Putamen (tissue), 1 donor: ENCODE measurements around the gene BACE1.
"Not testable (repeated sequence)": the region's sequence is repeated elsewhere in the genome, so short reads cannot be mapped to it uniquely, and the experiment has no call there.

Experiments used
- DNase-seq: peaks from one replicate; pipeline ENCODE4 v3.0.0-alpha.2; 2016; ENCODE audit warnings: low spot score

Gene BACE1

DNA sequence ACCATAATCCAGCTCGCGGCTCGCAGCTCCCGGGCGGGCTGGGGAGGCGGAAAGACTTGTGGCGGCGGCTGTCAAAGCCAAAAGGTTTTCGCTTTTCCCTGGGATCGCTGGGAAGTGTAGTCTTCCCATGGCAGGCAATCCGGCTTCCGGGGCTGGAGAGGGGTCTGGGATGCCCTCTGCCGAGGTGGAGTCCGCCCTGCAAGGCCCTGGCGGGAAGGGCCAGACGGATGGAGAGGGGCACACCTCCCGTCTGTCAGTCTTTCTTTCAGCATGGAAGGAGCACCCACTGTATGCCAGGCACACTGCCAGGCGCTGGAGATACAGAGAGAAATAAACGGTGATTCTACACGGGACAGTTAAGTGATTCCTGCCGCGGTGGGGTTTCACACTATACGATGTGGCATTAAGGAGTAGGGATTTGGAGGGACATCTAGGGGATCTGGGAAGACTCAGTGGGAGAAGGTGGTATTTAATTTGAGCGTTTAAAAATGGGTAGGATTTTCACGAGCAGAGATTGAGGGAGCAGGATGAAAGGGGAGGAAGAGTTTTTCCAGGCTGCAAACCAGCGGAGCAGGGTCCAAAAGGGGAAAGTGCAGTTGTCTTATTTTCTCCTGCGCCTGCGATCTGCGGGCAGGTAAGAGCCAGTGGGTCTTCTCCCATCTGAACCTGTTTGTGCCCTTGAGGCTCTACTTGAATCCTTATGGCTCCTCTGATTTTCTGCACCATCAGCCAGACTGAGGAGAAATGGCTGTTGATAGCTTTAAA lies at the start of gene BACE1:
Gene BACE1 (minus strand): TSS at position 60 of the 765 bp plus-strand sequence. CDS start 461 bp downstream, outside the sequence.
- DNase-seq, result peak; percentile 91

DNA sequence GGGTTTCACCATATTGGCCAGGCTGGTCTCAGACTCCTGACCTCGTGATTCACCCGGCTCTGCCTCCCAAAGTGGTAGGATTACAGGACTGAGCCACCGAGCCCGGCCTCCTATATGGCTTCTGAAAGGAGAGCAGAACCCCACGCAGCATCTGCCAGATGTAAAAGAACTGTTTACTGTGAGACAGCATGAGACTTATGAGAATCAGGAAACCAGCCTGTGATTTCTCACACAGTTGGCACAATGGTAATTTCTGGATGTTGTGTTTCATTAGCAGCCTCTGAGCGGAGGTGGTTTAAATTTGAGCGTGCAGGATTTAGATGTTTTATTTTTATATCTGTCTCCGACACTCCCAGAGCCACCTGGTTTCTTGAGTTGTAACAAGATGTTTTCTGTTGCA lies 45.4 kb upstream of the BACE1 start:
- peak; percentile 43 for DNase-seq

DNA sequence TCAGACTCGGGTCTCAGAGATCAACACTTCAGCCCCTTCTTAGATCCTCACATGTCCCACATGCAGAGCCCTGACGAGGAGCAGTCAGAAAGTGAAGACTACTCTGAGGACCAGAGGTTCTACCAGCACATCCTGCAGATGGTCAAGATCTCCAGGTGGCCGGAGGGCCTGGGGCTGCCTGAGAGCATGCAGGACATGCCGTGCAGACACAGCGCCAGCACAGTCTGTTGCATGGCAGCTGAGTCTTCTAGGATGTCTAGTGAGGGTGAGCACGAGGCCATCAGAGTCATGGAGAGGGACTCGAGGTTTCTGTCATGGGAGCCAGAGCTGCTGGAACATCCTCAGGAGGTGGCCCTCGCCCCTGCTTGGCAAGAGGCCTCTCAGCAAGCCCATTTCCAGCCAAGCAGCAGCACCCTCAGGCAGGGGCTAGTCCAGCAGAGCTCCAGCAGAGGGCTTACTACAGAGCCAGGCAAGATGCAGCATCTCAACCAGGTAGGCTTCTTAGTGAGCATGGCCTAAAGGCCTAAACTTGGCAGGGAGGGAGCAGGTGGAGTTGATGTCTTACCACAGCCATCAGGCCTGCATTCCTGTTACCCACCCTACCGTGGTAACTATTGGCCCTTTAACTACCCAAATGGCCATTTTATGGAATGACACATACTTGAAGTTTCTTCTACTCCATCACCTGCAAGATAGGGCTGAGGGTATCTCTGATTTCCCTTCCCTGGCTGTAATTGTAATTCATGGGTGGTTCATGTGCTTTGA lies 40.3 kb upstream of the BACE1 start:
- DNase-seq, result no peak

DNA sequence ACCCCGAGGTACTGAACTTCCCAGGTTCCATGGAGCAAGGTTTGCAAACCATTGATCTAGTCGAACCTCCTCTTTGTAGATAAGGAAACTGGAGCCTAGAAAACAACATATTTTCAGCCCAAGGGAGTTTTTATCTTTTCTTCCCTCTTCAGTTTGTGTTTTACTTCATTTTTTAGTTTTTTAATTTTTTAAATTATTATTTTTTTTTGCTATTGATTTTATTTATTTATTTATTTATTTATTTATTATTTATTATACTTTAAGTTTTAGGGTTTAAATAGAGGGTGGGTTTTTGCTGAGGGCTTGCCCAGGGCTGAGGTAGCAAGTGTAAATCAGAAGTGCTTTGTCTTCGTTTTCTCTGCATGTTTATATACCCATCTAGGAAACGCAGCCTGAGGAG lies 38.5 kb upstream of the BACE1 start:
- no peak for DNase-seq

DNA sequence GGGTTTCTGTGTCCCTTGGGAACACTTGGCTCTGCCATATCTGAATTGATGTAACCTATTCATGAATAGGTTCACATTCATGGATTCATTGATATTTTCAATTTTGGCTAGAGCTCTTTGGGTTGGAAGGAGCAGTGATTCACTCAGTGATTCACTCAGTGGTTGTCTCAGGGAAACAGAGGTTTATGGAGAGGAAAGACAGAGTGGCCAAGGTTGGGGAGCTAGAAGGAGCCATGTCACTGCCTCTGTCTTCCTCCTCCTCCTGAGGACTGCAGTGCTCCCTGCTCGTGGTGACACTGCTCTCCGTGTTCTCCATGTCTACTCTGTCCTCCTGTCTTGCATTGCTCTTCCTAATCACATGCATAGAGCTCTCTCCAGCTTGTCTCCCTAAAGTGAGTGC lies 29.0 kb upstream of the BACE1 start:
- no peak for DNase-seq

DNA sequence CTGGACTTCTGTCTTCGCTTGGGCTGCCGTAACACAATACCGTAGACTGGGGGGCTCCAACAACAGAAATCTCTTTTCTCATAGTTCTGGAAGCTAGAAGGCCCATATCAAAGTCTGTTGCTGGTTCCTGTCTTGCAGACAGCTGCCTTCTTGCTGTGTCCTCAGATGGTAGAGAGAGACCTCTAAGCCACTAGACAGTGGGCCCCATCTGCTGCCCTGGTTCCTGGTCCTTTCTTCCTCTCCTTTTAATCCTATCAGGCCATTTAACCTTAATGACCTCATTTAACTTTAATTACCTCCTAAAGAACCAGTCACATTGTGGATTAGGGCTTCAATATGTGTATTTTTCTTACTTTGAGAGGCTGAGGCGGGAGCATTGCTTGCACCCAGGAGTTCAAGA lies 21.0 kb upstream of the BACE1 start:
- no peak for DNase-seq

DNA sequence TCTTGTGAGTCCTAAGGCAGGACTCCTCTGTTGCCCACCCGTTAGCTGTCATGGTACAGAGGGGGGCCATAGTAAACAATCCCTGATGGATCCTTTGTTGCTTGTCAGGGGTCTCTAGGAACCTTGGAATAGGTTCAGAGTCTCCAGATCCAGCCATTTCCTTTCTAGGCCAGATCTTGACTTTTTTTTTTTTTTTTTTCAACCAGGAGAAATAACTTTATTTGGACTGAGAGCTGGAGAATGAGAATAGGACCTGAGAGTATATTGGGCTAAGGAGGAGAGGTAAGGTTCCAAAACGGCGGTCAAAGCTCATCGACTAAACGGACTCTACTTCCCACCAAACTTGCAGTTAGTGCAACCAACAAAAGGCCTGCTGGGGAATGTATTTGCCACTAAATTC lies 19.3 kb upstream of the BACE1 start:
- no peak for DNase-seq

DNA sequence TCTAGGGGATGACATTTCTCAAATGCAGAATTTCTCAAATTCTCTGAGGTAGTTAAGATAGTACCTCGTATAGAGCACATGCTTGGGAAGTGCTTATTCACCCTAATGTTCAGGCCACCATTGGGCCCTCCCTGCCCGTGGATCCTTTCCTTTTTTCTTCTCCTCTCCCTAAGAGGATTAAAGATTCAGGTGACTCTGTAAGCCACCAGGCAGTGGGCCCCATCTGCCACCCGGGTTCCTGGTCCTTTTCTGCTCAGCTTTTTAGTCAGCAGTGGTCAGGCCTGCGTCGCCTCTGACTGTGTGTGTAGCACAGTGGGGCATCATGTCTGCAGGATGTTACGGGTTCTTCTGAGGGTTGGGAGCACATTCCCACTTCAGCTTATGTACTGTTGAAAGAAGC lies 18.8 kb upstream of the BACE1 start:
- no peak for DNase-seq

DNA sequence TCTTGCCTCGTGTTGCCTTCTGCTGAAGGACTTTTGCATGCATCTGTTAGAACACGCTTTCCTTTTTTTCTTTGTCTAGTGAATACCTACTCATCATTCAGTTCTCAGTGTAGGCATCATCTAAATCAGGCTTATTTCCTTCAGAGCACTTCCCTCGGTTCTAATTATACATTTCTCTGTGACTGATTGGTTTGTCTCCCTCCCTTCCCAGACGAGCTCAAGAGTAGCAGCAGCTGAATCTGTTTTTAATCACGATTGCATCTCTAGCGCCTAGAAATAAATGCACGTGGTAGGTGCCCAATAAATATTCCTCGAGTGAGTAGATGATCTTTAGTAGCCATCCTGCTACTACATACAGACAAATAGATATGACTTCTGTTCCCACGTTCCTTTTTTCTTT lies 17.9 kb upstream of the BACE1 start:
- DNase-seq, result peak; percentile 55

DNA sequence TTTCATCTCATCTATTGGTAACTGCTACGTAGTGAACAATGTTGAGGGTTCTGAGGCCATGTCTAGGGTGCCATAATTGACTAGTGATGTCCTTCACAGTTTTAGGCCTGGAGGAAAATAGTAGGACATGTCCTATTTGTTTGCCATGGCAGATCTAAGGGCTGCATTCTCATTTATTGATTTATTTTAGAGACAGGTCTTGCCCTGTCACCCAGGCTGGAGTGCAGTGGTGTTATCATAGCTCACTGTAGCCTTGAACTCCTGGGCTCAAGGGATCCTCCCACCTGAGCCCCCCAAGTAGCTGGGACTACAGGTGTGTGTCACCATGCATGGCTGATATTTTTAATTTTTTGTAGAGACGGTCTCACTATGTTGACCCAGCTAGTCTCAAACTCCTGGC lies 16.8 kb upstream of the BACE1 start:
- no peak for DNase-seq

DNA sequence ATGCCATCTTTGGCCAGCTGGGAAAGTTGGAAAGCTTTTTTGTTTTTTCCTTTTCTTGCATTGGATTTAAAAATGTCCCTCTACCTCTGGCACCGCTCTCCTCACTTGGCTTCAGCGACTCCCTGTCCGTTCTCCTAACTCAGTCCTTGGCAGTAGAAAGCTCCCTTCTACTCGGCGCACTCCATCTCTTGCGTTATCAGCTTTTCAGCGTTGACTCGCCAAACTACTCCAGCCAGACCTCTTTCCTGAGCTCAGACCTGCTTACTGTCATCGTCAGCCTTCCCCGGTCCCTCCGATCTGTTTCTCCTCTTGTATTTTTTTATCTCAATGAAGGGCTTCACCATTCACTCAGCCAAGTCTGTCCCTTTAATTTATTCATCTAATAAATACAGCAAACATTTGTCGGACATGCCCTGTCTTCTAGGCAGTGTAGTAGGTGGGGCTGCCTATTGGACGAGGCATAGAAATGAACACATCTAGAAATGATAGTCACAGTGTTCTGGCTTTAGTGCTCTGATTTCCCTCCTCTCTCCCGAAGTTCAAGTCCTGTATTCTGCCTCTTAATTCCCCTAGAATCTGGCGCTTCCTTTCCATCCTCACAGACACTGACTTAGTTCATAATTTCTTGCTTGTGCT lies 12.4 kb upstream of the BACE1 start:
- no peak for DNase-seq

DNA sequence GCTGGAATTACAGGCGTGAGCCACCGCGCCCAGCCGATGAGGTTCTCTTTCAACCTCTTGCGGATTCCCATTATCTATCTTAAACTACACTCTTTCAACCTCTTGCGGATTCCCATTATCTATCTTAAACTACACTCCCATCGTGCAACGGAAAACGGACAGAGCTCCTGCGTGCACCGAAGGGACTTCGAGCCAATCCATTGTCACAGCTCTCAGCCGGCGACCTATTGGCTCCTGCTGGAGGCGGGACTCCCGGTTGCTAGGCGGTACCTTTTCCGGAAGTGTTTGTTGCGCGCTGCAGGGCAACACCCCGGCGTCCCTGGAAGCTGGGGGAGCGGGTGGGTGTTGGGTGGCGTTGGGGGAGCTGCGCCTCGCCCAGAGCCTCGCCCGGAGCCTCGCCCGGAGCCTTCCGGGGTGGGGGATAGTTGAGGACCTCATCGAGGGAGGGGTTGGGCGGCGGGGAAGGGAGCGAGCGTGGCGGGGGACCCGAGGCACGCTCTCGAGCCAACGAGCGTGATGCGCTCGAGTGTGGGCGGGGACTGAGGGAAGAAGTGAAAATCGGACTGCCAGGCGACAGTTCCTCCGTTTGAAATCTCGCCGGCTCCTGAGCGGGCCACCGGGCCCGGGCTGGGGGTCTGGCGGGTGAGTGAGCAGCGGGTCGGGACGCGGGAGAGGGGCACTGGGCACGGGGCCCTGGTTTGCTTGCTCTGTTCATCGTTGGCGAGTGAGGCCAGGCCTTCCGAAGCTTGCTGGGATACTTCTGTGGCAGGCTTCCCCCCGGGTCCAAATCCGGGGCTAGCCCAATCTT lies 11.7 kb upstream of the BACE1 start, which contains the start of gene CEP164:
Gene CEP164 (plus strand): TSS at position 288 of the 808 bp plus-strand sequence. CDS start 10,733 bp downstream, outside the sequence.
- DNase-seq, result peak; percentile 96

DNA sequence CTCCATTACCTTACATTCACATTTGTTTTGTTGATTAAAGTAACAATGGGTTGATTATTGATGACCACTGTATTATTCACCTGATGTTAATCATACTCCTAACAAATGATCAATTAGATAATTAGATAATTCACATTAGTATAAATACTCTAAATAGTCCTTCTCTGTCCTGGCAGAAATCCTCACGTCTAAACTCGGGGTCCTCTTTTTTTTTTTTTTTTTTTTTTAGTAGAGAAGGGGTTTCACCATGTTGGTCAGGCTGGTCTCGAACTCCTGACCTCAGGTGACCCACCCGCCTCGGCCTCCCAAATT lies 11.2 kb upstream of the BACE1 start:
- DNase-seq, result not testable (repeated sequence)

DNA sequence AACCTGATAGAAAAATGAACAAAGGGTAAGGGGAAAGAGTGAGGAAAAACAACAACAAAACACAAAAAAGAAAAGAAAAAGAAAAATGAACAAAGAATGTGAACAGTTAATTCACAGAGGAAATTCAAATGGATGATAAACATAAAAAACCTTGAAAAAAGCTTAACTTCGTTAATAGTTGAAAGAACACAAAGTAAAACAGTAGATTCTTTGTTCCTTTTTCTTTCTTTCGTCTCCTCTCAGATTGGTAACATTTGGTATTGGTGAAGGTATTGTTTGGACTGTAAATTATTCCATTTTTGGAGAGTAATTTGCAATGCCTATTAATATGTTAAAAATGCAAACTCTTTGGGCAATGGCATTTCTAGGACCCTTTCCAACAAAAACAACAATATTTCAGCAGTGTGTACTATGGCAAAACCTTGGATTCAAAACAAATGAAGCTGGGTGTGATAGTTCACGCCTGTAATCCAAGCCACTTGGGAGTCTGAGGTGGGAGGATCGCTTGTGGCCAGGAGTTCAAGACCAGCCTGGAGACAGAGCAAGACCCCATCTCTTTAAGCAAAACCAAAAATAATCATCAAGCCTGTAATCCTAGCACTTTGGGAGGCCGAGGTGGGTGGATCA lies 3.3 kb upstream of the BACE1 start:
- no peak for DNase-seq

DNA sequence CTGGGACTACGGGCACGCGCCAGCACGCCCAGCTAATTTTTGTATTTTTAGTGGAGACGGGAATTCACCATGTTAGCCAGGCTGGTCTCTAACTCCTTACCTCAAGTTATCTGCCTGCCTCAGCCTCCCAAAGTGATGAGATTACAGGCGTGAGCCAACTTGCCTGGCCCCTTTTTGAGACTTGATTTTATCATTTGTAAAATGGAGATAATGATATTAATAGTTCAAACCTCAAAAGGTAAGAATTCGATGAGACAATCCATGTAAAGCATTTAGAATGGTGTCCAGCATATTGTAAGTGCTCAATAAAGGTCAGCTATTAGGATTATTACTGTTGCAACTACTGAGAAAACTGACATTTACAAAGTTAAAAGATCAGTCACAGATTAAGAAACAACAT lies 2.7 kb upstream of the BACE1 start:
- no peak for DNase-seq

DNA sequence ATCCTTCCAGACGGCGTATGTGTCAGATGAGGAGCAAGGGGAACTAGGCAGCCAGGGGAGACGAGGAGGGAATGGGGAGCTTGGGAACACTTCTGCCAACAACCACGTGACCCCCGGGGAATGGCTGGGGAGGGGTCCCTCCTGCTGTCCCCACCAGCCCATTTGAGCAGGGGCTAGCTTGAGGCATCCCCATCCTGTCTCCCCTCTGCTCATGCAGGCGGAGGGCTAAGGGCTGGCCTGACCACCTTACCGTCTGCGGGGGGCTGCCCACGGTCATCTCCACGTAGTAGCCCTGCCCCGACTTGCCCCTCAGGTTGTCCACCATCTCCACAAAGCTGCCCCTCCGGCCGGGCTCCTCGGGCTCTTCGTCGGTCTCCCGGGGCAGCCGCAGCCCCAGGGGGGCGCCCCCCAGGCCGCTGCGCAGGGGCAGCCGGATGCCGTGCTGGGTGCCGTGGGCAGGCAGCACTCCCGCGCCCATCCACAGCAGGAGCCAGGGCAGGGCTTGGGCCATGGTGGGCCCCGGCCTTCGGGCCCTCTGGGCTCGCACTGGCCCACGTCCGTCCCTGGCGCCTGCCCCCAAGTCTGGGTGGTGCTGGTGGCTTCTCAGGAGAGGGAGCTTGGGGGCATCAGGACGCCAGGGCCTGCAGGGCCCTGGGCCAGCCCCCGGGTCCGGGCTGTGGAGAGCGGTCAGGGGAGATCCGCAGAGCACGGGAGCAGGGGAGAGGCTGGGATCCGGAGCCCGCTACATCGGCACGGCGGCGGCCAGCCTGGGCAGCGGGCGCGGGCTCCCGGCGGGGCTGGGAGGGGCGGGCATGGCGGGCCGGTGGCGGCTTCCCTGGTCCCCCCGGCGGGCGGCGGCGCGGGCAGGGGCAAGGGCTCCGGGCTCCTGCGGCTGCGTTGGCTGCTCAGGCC lies 515 bp downstream of the BACE1 start:
- no peak for DNase-seq

DNA sequence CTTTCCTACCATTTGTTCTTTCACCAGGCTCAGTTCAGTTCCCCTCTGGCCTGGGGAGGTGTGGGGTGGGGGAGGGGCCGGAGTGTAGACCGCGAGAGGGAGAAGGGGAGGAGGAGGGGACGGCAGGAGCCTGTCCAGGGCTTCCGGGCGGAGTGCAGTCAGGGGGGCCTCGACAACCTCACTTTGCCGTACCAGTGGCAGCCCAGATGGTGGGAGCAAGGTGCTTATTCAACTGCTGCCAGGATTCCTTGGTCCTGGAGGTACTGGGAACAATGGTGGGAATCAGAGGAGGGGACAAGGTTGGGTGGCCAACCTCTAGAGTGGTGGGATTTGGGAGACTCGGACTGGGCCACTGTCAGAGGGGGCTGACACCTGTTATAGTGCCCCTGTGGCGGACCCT lies 1.2 kb downstream of the BACE1 start:
- DNase-seq, result no peak

DNA sequence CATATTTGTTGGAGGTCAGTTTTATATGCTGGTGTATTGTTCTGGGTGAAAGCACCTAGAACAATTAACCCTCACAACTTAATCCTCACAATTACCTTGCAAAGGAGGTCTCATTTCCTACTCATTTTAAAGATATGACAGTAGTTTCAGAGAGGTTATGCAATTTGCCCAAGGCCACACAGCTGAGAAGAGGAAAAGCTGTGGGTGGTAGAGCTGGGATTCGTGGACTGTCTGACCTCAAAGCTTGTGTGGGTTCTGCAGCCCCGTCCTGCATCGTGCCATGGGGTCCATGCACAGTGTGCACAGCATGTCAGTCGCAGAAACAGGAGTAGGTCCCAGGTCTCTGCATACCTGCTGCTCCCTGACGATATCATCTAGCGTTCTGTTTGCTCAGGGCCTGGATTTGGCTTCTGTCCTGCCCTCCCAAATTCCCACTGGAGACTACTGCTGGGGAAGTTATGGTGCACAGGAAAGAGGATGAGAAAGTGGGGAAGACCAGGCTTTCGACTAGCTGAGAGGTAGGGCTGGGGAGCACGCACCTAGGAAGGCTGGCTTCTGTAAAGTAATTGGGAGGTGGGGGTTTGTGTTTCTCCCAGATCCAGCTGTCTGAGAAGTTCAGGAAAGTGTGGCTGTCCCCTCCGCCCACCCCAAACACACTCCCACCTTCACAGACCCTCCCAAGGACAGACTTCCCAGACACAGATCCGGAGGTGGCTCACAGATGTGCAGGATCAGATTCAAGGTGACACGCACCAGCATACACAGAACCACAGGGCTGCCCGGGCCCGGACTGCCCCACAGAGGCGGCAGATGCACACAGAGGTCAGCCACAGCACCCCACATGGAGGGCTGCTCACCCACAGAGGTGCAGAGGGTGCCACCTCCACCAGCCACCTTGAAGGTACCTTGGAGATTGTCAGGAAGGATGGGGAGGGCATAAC lies 2.0 kb downstream of the BACE1 start:
- no peak for DNase-seq

DNA sequence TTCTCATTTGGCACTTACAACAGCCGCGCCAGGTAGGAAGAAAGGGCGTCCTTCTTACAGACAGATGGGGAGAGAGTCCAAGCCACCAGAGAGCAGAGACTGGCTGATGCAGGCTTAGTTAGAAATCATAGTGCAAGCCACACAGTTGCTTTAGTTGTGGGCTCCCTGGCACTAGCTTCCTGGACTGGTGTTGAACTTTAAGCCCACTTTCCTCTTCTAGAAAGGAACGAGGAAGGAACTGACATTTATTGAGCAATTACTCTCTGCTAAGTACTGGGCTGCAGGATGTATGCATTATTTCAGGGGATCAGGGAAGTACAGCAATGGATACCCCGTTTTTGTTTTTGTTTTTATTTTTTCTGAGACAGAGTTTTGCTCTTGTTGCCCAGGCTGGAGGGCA lies 3.0 kb downstream of the BACE1 start:
- DNase-seq, result no peak

DNA sequence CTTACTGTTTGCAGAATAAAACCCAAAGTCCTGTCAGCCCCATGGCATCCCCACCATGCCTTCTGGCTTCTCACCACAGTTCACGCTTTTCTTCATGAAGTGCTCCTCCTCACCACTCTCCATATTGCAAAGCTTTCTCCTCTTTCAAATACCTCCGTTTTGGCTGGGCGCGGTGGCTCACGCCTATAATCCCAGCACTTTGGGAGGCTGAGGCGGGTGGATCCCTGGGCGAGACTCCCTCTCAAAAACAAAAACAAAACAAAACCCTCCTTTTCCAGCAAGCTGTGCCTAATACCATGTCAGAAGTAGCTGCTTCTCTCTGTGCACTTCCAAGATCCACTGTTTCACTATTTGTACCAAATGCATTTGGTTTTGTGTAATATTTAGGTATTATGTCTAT lies 6.7 kb downstream of the BACE1 start:
- no peak for DNase-seq
